K562 (cell line): Measurements from ENCODE around the gene PUDP. TPM values are rescaled to one million over a fixed set of nuclear protein-coding genes. Genes with fewer than 3 reads are reported as not detected.

Experiments
- ATAC-seq: fragments of 200-7000 bp; cut with Tn5 transposase; 3 replicates; pipeline ENCODE4 v1.9.1; 2020; ENCODE audit warnings: moderate library complexity
- BruUV-seq: library from RNA; stranded (reverse); fragments of 400-500 nt; replicated peaks from 2 replicates; lab custom pipeline; 2021; lab: Mats Ljungman, UMichigan
- CTCF ChIA-PET: fragments of 300-600 bp; formaldehyde crosslinking; extraction: SDS; loops from one replicate; lab custom pipeline; 2021; ENCODE audit warnings: low intra/inter-chr PET ratio; lab: Yijun Ruan, JAX
- POLR2A ChIA-PET: fragments of 300-600, 350-650 bp; sonication (Branson Sonifier 250); formaldehyde crosslinking; extraction: SDS; loops from one replicate; lab custom pipeline; 2021; ENCODE audit warnings: antibody characterized with exemption, inconsistent platforms; lab: Yijun Ruan, JAX
- DNase-seq, 4 experiments: peaks; one replicate each; pipeline versions ENCODE4 v3.0.0 to v3.0.0-alpha.2; 2011 to 2018; ENCODE audit warnings: low spot score in 3 of 4, mixed read lengths in 3 of 4; ENCODE audit errors: extremely low read depth in 1 of 4
- FAIRE-seq: peaks from 2 replicates; lab custom pipeline; 2011; peaks lifted over from hg19 to GRCh38; lab: Jason Lieb, UNC
- H2AFZ ChIP-seq: 2 replicates; pipeline ENCODE4 v1.6.0; 2011; ENCODE audit warnings: low read depth, low read length, control low read depth, inconsistent platforms
- H3K27ac ChIP-seq: fragments of 200-600 bp; 3 replicates; pipeline ENCODE4 v1.8.0; 2011; ENCODE audit warnings: low read depth, mild to moderate bottlenecking, control low read depth, inconsistent platforms, low read length, moderate library complexity, mixed read lengths; ENCODE audit errors: extremely low read depth
- H3K27me3 ChIP-seq, 2 experiments: fragments of 300-600 bp in 1 of 2; 2 replicates in 1 of 2; 3 replicates in 1 of 2; pipeline versions ENCODE4 v1.6.0 to v1.8.0; 2011; ENCODE audit warnings: inconsistent platforms in 2 of 2, low read length in 2 of 2, mild to moderate bottlenecking in 1 of 2, mixed read lengths in 1 of 2, moderate library complexity in 1 of 2; ENCODE audit not compliant: control insufficient read depth in 2 of 2, insufficient read depth in 2 of 2
- H3K36me3 ChIP-seq: fragments of 300-600 bp; 3 replicates; pipeline ENCODE4 v1.8.0; 2011; ENCODE audit warnings: mild to moderate bottlenecking, low read length, inconsistent platforms; ENCODE audit not compliant: control insufficient read depth, insufficient read depth
- H3K4me1 ChIP-seq, 2 experiments: fragments of 200-600 bp in 1 of 2; replicated peaks in 1 of 2; 2 replicates in 1 of 2; 3 replicates in 1 of 2; pipeline versions ENCODE4 v1.5.1 to v1.8.0; 2011; ENCODE audit warnings: inconsistent platforms in 2 of 2, low read length in 2 of 2, mild to moderate bottlenecking in 1 of 2, mixed read lengths in 1 of 2, moderate library complexity in 1 of 2; ENCODE audit not compliant: control insufficient read depth in 2 of 2, insufficient read depth in 2 of 2
- H3K4me2 ChIP-seq: 2 replicates; pipeline ENCODE4 v1.6.1; 2011; ENCODE audit warnings: low read length, control low read depth, inconsistent platforms, mixed read lengths; ENCODE audit not compliant: insufficient read depth
- H3K4me3 ChIP-seq: fragments of 200-600 bp; sonication (generic), shearing (Covaris generic); 2 replicates; pipeline ENCODE4 v1.5.1; 2016; ENCODE audit warnings: control low read depth, inconsistent platforms
- H3K79me2 ChIP-seq: fragments of 200-600 bp; 3 replicates; pipeline ENCODE4 v1.8.0; 2011; ENCODE audit warnings: low read length, inconsistent platforms; ENCODE audit not compliant: control insufficient read depth, insufficient read depth
- H3K9ac ChIP-seq, 2 experiments: 2 replicates each; pipeline versions ENCODE4 v1.6.0 to v1.6.1; 2011; ENCODE audit warnings: low read depth in 2 of 2, low read length in 2 of 2, control low read depth in 1 of 2, inconsistent platforms in 1 of 2, mild to moderate bottlenecking in 1 of 2, mixed read lengths in 1 of 2; ENCODE audit not compliant: insufficient read depth in 1 of 2
- H3K9me1 ChIP-seq: one replicate; pipeline ENCODE4 v1.6.0; 2011; ENCODE audit warnings: inconsistent platforms, mild to moderate bottlenecking, low read length, moderate library complexity; ENCODE audit not compliant: control insufficient read depth, insufficient read depth
- H3K9me3 ChIP-seq: replicated peaks from 2 replicates; pipeline ENCODE4 v1.5.1; 2011; ENCODE audit warnings: low read depth, low read length, inconsistent platforms; ENCODE audit not compliant: control insufficient read depth, insufficient read depth
- H4K20me1 ChIP-seq: replicated peaks from 2 replicates; pipeline ENCODE4 v1.6.1; 2011; ENCODE audit warnings: low read length, inconsistent platforms, mixed read lengths; ENCODE audit not compliant: control insufficient read depth, insufficient read depth
- ATF4 ChIP-seq: fragments of 450-650 bp; formaldehyde crosslinking; IDR thresholded peaks from 2 replicates; pipeline ENCODE4 v1.4.0; 2022; ENCODE audit warnings: mild to moderate bottlenecking, moderate library complexity
- CEBPB ChIP-seq: fragments of 450-650 bp; IDR thresholded peaks from 2 replicates; pipeline ENCODE4 v1.6.1; 2016; ENCODE audit warnings: missing genetic modification characterization, missing compliant biosample characterization
- E4F1 ChIP-seq: fragments of 250-450 bp; sonication (Bioruptor Pico); IDR thresholded peaks from 2 replicates; pipeline ENCODE4 v1.5.0; 2021; ENCODE audit warnings: mild to moderate bottlenecking, borderline replicate concordance
- MTA2 ChIP-seq: fragments of 450-650 bp; IDR thresholded peaks from 2 replicates; pipeline ENCODE4 v1.6.1; 2016; ENCODE audit warnings: low read depth
- NFYB ChIP-seq: IDR thresholded peaks from 2 replicates; pipeline ENCODE4 v1.6.1; 2011; ENCODE audit warnings: mild to moderate bottlenecking, moderate library complexity; ENCODE audit not compliant: insufficient read length; ENCODE audit errors: extremely low read depth
- TAF1 ChIP-seq: IDR thresholded peaks from 2 replicates; pipeline ENCODE4 v1.6.1; 2011; ENCODE audit warnings: mild to moderate bottlenecking, low read length, moderate library complexity; ENCODE audit not compliant: insufficient read depth, control insufficient read depth, severe bottlenecking; ENCODE audit errors: extremely low read depth
- ZBTB43 ChIP-seq: sonication (generic); formaldehyde crosslinking; IDR thresholded peaks from 2 replicates; pipeline ENCODE4 v1.8.0; 2023; ENCODE audit warnings: mild to moderate bottlenecking, missing genetic modification reagents
- ZFPM2 ChIP-seq: fragments of 250-450 bp; sonication (Bioruptor Pico); IDR thresholded peaks from 2 replicates; pipeline ENCODE4 v1.5.1; 2022; ENCODE audit warnings: mild to moderate bottlenecking
- WGBS: fragments of 100-300 bp; shearing (Covaris generic); methylation state at CpG from one replicate; pipeline ENCODE4 v1.1.6; 2016; ENCODE audit warnings: low coverage, mixed read lengths; ENCODE audit not compliant: insufficient coverage; ENCODE audit errors: missing lambda C conversion rate; 5-methylcytosine and 5-hydroxymethylcytosine counted together
- in situ Hi-C: fragments of 300-500 bp; cut with MboI; formaldehyde crosslinking; loops from 4 replicates; pipeline ENCODE4 v1.15.0; 2018; ENCODE audit warnings: inconsistent platforms, mixed read lengths
- intact Hi-C: fragments of 100-400 bp; cut with micrococcal nuclease; formaldehyde crosslinking; loops from 2 replicates; pipeline ENCODE4 v1.14.2; 2022
- polyA plus RNA-seq, 8 experiments: library from polyadenylated mRNA; depleted of rRNA in 4 of 8; stranded (reverse) in 5 of 8; unstranded in 3 of 8; fragments of >200 nt; fragmentation: Nextera tagmentation in 2 of 8; fragmentation: Illumina TruSeq in 1 of 8; extraction: Ambion mirVana in 2 of 8; extraction: Trizol in 1 of 8; gene quantifications; 2 replicates each; pipeline versions ENCODE4 v1.2.1 to v1.2.3, GENCODE V29; 2011 to 2014; ENCODE audit warnings: inconsistent platforms in 1 of 8, missing spikeins in 1 of 8
- total RNA-seq, 7 experiments: library from RNA; depleted of rRNA in 6 of 7; stranded (reverse); fragments of >200 nt in 6 of 7; fragmentation: Illumina TruSeq in 2 of 7; extraction: Trizol in 2 of 7; gene quantifications; 2 replicates each; pipeline versions ENCODE4 v1.2.1 to v1.2.3, GENCODE V29; 2011 to 2021; ENCODE audit warnings: low replicate concordance in 1 of 7

The PUDP gene
- total and polyA plus RNA-seq, 9 of the 15 experiments (the other 6 are each of a cell fraction or from before 2014, with no cell fraction given), result 13.6 to 63.0 (median 29.2) TPM

GRCh38 chrX:7146020-7146702, 1.8 kb downstream of the PUDP start:
- ATAC-seq (no peak), FAIRE-seq (no peak), DNase-seq (no peak)
- in situ Hi-C loops (no loop called here), intact Hi-C loops (loop anchor here (10.0 kb wide), 1 partner anchor 779 kb away; the partner anchor contains the start of gene PNPLA4)
- Histone ChIP-seq H3K27ac (no peak overlapping the region), H3K27me3 (no peaks in the 10 kb centered on the region), H3K9me3 (no peaks in the 10 kb centered on the region), H4K20me1 (0 out of 2 replicates have a peak, but pooled peaks cover 3% of the 10 kb centered on the region), H3K4me1 (peaks cover 10 to 17% of the 10 kb centered on the region in 2 experiments; a peak in 4 of 5 replicates), H2AFZ (no peak overlapping the region), H3K9me1 (no peaks in the 10 kb centered on the region), H3K4me2 (no peak overlapping the region), H3K36me3 (peaks cover 7% of the 10 kb centered on the region; the same call in 1 of the 3 replicates), H3K4me3 (no peak overlapping the region), H3K79me2 (peaks cover 54% of the 10 kb centered on the region), H3K9ac (no peak overlapping the region; a peak in 1 of 4 replicates)
- 80% methylated on average over 3 of the region's 3 CpGs for WGBS
- POLR2A ChIA-PET, result interaction anchor here (0.8 to 1.4 kb wide), 2 partner anchors 13 to 26 kb away, joined by 3 to 5 read pairs; no protein-coding TSS in a partner anchor
- CTCF ChIA-PET, result no interaction called here
- no TSS peak for BruUV-seq
- peak; percentile 57; the same call in 1 of the 2 replicates for TF ChIP-seq CEBPB (tag)
- no peak for TF ChIP-seq NFYB

- Histone ChIP-seq H3K9ac (no peak overlapping the region; a peak in 1 of 4 replicates), H3K9me1 (no peaks in the 10 kb centered on the region), H3K27ac (no peak overlapping the region), H3K4me3 (no peak overlapping the region), H3K36me3 (peaks cover 7% of the 10 kb centered on the region; the same call in 1 of the 3 replicates), H3K9me3 (no peaks in the 10 kb centered on the region), H4K20me1 (0 out of 2 replicates have a peak, but pooled peaks cover 3% of the 10 kb centered on the region), H3K79me2 (peaks cover 58% of the 10 kb centered on the region), H3K4me1 (peaks cover 10 to 17% of the 10 kb centered on the region in 2 experiments; a peak in 4 of 5 replicates), H3K27me3 (no peaks in the 10 kb centered on the region), H2AFZ (no peak overlapping the region), H3K4me2 (no peak overlapping the region)
- POLR2A ChIA-PET, result interaction anchor here (0.8 to 1.4 kb wide), 2 partner anchors 13 to 25 kb away, joined by 3 to 5 read pairs; no protein-coding TSS in a partner anchor
- no TSS peak for BruUV-seq
- FAIRE-seq (no peak), ATAC-seq (no peak), DNase-seq (no peak)
- CTCF ChIA-PET, result no interaction called here
- intact Hi-C loops, result loop anchor here (10.0 kb wide), 1 partner anchor 779 kb away; the partner anchor contains the start of gene PNPLA4
- 40% methylated on average over 3 of the region's 3 CpGs for WGBS
- in situ Hi-C loops, result no loop called here
- no peak for TF ChIP-seq TAF1
- TF ChIP-seq MTA2, result no peak
- no peak for TF ChIP-seq ZFPM2
- no peak for TF ChIP-seq E4F1
- no peak for TF ChIP-seq ZBTB43 (CRISPR knock-in tag)
- TF ChIP-seq ATF4 (CRISPR knock-in tag), result no peak
These were observed 2.5 kb downstream of the PUDP start for GRCh38 chrX:7145454-7145853.
